Neural progenitor cell (in vitro differentiated cells): Measurements from ENCODE around the gene MED19. TPM values are rescaled to one million over a fixed set of nuclear protein-coding genes. Genes with fewer than 3 reads are reported as not detected.

Experiments used
- DNase-seq: peaks from one replicate; pipeline ENCODE4 v3.0.0-alpha.2; 2016; ENCODE audit warnings: low spot score
- H2AFZ ChIP-seq: fragments of 200-600 bp; sonication (generic); replicated peaks from 2 replicates; pipeline ENCODE4 v1.6.1; 2016; ENCODE audit warnings: antibody characterized with exemption
- H3F3A ChIP-seq: fragments of 200-600 bp; sonication (generic); 2 replicates; pipeline ENCODE4 v1.6.1; 2016; ENCODE audit warnings: antibody characterized with exemption, low read depth
- H3K27ac ChIP-seq: fragments of 200-600 bp; sonication (generic); 2 replicates; pipeline ENCODE4 v1.5.1; 2016; ENCODE audit warnings: mild to moderate bottlenecking
- H3K27me3 ChIP-seq: fragments of 200-600 bp; sonication (generic); 2 replicates; pipeline ENCODE4 v1.6.1; 2016; ENCODE audit warnings: mild to moderate bottlenecking, moderate library complexity
- H3K36me3 ChIP-seq: fragments of 200-600 bp; sonication (generic); 2 replicates; pipeline ENCODE4 v1.5.1; 2016
- H3K4me1 ChIP-seq: fragments of 200-600 bp; sonication (generic); 2 replicates; pipeline ENCODE4 v1.6.1; 2016; ENCODE audit warnings: mixed run types
- H3K4me2 ChIP-seq: fragments of 200-600 bp; sonication (generic); 2 replicates; pipeline ENCODE4 v1.6.1; 2016
- H3K4me3 ChIP-seq: fragments of 200-600 bp; sonication (generic); 2 replicates; pipeline ENCODE4 v1.5.1; 2016
- H3K79me2 ChIP-seq: fragments of 200-600 bp; sonication (generic); 2 replicates; pipeline ENCODE4 v1.6.1; 2016; ENCODE audit warnings: low read depth
- H3K9ac ChIP-seq: fragments of 200-600 bp; sonication (generic); 2 replicates; pipeline ENCODE4 v1.6.1; 2016
- H3K9me3 ChIP-seq: fragments of 200-600 bp; sonication (generic); 2 replicates; pipeline ENCODE4 v1.5.1; 2016; ENCODE audit warnings: low read depth
- H4K20me1 ChIP-seq: fragments of 200-600 bp; sonication (generic); 2 replicates; pipeline ENCODE4 v1.6.1; 2016; ENCODE audit warnings: low read depth
- H3K27ac Mint-ChIP-seq: 3 replicates; pipeline ENCODE4 v1.8.0; 2021; ENCODE audit warnings: mixed read lengths
- H3K27me3 Mint-ChIP-seq: 2 replicates; pipeline ENCODE4 v1.8.0; 2022; ENCODE audit warnings: low read depth, mild to moderate bottlenecking, inconsistent platforms, moderate library complexity, mixed read lengths; ENCODE audit not compliant: insufficient read depth
- H3K36me3 Mint-ChIP-seq: 3 replicates; pipeline ENCODE4 v1.8.0; 2021; ENCODE audit warnings: mixed read lengths
- H3K4me1 Mint-ChIP-seq: 3 replicates; pipeline ENCODE4 v1.8.0; 2021; ENCODE audit warnings: mixed read lengths
- H3K4me3 Mint-ChIP-seq: 3 replicates; pipeline ENCODE4 v1.8.0; 2021; ENCODE audit warnings: mild to moderate bottlenecking, moderate library complexity, mixed read lengths
- H3K9me3 Mint-ChIP-seq: 3 replicates; pipeline ENCODE4 v1.8.0; 2020; ENCODE audit warnings: mixed read lengths
- EZH2 ChIP-seq: fragments of 200-600 bp; sonication (generic); IDR thresholded peaks from 2 replicates; pipeline ENCODE4 v1.6.1; 2017; ENCODE audit warnings: antibody characterized with exemption, mild to moderate bottlenecking, moderate library complexity
- EZH2phosphoT487 ChIP-seq: fragments of 200-600 bp; sonication (generic); IDR thresholded peaks from 2 replicates; pipeline ENCODE4 v1.6.1; 2017; ENCODE audit warnings: antibody characterized with exemption
- total RNA-seq: library from RNA; depleted of rRNA; stranded (reverse); fragments of >200 nt; gene quantifications from 2 replicates; pipeline ENCODE4 v1.2.3, GENCODE V29; 2015; ENCODE audit warnings: low replicate concordance
- TF ChIP-seq, protein P1 (sequence below): fragments of 200-600 bp; sonication (generic); IDR thresholded peaks from 2 replicates; pipeline ENCODE4 v1.5.1; 2017; ENCODE audit warnings: antibody characterized with exemption, mild to moderate bottlenecking

MED19 gene
- total RNA-seq, 1 donor from 2014 or later = 11.8 TPM

DNA sequence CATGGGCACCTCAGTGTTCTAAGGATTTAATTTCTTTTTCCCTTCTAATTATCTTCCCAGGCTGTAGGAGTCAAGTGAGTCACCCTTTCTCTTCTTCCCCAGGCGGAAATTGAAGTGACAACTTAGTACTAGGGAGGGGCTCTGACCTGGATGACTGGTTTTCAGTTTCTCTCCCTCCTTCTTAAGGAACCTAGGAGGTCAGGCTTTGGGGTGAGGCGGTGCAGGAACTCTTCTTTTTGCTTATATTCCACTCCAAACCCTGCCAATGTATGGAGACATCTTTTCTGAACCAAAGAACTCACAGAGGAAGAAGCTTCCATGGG lies 31.5 kb downstream of the MED19 start:
- DNase-seq = no peak
- no peaks in the 10 kb centered on the region for H3K4me1 ChIP-seq
- TF ChIP-seq EZH2 (no peak), EZH2phosphoT487 (no peak)
- TF ChIP-seq, protein P1, sequence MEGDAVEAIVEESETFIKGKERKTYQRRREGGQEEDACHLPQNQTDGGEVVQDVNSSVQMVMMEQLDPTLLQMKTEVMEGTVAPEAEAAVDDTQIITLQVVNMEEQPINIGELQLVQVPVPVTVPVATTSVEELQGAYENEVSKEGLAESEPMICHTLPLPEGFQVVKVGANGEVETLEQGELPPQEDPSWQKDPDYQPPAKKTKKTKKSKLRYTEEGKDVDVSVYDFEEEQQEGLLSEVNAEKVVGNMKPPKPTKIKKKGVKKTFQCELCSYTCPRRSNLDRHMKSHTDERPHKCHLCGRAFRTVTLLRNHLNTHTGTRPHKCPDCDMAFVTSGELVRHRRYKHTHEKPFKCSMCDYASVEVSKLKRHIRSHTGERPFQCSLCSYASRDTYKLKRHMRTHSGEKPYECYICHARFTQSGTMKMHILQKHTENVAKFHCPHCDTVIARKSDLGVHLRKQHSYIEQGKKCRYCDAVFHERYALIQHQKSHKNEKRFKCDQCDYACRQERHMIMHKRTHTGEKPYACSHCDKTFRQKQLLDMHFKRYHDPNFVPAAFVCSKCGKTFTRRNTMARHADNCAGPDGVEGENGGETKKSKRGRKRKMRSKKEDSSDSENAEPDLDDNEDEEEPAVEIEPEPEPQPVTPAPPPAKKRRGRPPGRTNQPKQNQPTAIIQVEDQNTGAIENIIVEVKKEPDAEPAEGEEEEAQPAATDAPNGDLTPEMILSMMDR = no peak
- H3K9ac ChIP-seq = no peak overlapping the region
- H3K9me3 ChIP-seq = no peaks in the 10 kb centered on the region
- no peaks in the 10 kb centered on the region for H3F3A ChIP-seq
- H3K27me3 Mint-ChIP-seq = peaks cover 2% of the 10 kb centered on the region
- peaks cover 28% of the 10 kb centered on the region for H3K36me3 Mint-ChIP-seq
- no peak overlapping the region for H3K4me2 ChIP-seq
- H3K27ac ChIP-seq = no peak overlapping the region
- H4K20me1 ChIP-seq = peaks cover 10% of the 10 kb centered on the region
- H3K27ac Mint-ChIP-seq = no peak overlapping the region
- no peak overlapping the region for H3K4me3 ChIP-seq
- H3K36me3 ChIP-seq = peaks cover 4% of the 10 kb centered on the region
- H3K4me1 Mint-ChIP-seq = no peaks in the 10 kb centered on the region
- no peak overlapping the region for H3K4me3 Mint-ChIP-seq
- H3K79me2 ChIP-seq = peaks cover 50% of the 10 kb centered on the region
- H3K27me3 ChIP-seq = no peaks in the 10 kb centered on the region
- no peaks in the 10 kb centered on the region for H3K9me3 Mint-ChIP-seq
- no peak overlapping the region for H2AFZ ChIP-seq

- Histone ChIP-seq H3K27me3 (no peaks in the 10 kb centered on the region), H3F3A (no peaks in the 10 kb centered on the region), H2AFZ (no peak overlapping the region), H3K4me3 (no peak overlapping the region), H3K4me1 (no peaks in the 10 kb centered on the region), H3K9me3 (no peaks in the 10 kb centered on the region), H3K9ac (no peak overlapping the region), H3K4me2 (no peak overlapping the region), H3K36me3 (peaks cover 6% of the 10 kb centered on the region), H3K79me2 (peaks cover 56% of the 10 kb centered on the region), H3K27ac (no peak overlapping the region), H4K20me1 (peaks cover 10% of the 10 kb centered on the region)
- Mint-ChIP-seq H3K27me3 (peaks cover 2% of the 10 kb centered on the region), H3K4me3 (no peak overlapping the region), H3K9me3 (no peaks in the 10 kb centered on the region), H3K27ac (no peak overlapping the region), H3K4me1 (no peaks in the 10 kb centered on the region), H3K36me3 (peaks cover 29% of the 10 kb centered on the region)
- DNase-seq = no peak
- no peak for TF ChIP-seq EZH2phosphoT487
- TF ChIP-seq, protein P1 = no peak
These were observed 32.6 kb downstream of the MED19 start for GRCh38 chr11:57679396-57679795.

- no peak overlapping the region for H3K4me3 Mint-ChIP-seq
- peaks cover 2% of the 10 kb centered on the region for H3K27me3 Mint-ChIP-seq
- H3K27me3 ChIP-seq = no peaks in the 10 kb centered on the region
- TF ChIP-seq EZH2phosphoT487 = no peak
- no peak overlapping the region for H3K27ac ChIP-seq
- no peak overlapping the region for H3K27ac Mint-ChIP-seq
- peaks cover 9% of the 10 kb centered on the region for H3K36me3 ChIP-seq
- H3K4me1 ChIP-seq = no peaks in the 10 kb centered on the region
- peaks cover 11% of the 10 kb centered on the region for H4K20me1 ChIP-seq
- H3K4me2 ChIP-seq = no peak overlapping the region
- no peak overlapping the region for H3K4me3 ChIP-seq
- no peak overlapping the region for H3K9ac ChIP-seq
- H3F3A ChIP-seq = peaks cover 4% of the 10 kb centered on the region
- H3K79me2 ChIP-seq = peaks cover 83% of the 10 kb centered on the region
- H3K9me3 ChIP-seq = no peaks in the 10 kb centered on the region
- no peaks in the 10 kb centered on the region for H3K9me3 Mint-ChIP-seq
- no peaks in the 10 kb centered on the region for H3K4me1 Mint-ChIP-seq
- no peak overlapping the region for H2AFZ ChIP-seq
- no peak for DNase-seq
- peaks cover 26% of the 10 kb centered on the region for H3K36me3 Mint-ChIP-seq
These were observed 36.7 kb downstream of the MED19 start for GRCh38 chr11:57675176-57675941.

- no peaks in the 10 kb centered on the region for H3K27me3 ChIP-seq
- no peak overlapping the region for H3K4me3 ChIP-seq
- peaks cover 26% of the 10 kb centered on the region for H3K36me3 Mint-ChIP-seq
- H3K27ac Mint-ChIP-seq = no peak overlapping the region
- H3K79me2 ChIP-seq = peaks cover 84% of the 10 kb centered on the region
- no peaks in the 10 kb centered on the region for H3K9me3 Mint-ChIP-seq
- peaks cover 9% of the 10 kb centered on the region for H3K36me3 ChIP-seq
- no peak overlapping the region for H3K4me3 Mint-ChIP-seq
- TF ChIP-seq EZH2phosphoT487 = no peak
- TF ChIP-seq, protein P1 = no peak
- no peak for TF ChIP-seq EZH2
- no peak overlapping the region for H3K9ac ChIP-seq
- H3F3A ChIP-seq = peaks cover 4% of the 10 kb centered on the region
- no peak for DNase-seq
- no peak overlapping the region for H3K27ac ChIP-seq
- peaks cover 8% of the 10 kb centered on the region for H4K20me1 ChIP-seq
- no peaks in the 10 kb centered on the region for H3K9me3 ChIP-seq
- H2AFZ ChIP-seq = no peak overlapping the region
- peaks cover 2% of the 10 kb centered on the region for H3K27me3 Mint-ChIP-seq
- H3K4me1 Mint-ChIP-seq = peaks cover 5% of the 10 kb centered on the region
- H3K4me2 ChIP-seq = no peak overlapping the region
- H3K4me1 ChIP-seq = peaks cover 2% of the 10 kb centered on the region
These were observed 37.8 kb downstream of the MED19 start for GRCh38 chr11:57674251-57674650.
